KMS-11 (cell line): ENCODE measurements around the gene DLG5.

ENCODE experiments used
- H2AFZ ChIP-seq: fragments of 200-600 bp; sonication (generic); 2 replicates; pipeline ENCODE4 v1.6.1; 2016; ENCODE audit warnings: antibody characterized with exemption, mixed run types, low read depth
- H3K27ac ChIP-seq: fragments of 200-600 bp; sonication (generic); 2 replicates; pipeline ENCODE4 v1.6.1; 2016; ENCODE audit warnings: mild to moderate bottlenecking, mixed run types
- H3K27me3 ChIP-seq: fragments of 200-600 bp; sonication (generic); 2 replicates; pipeline ENCODE4 v1.6.1; 2017; ENCODE audit warnings: mild to moderate bottlenecking, low read depth, mixed run types, moderate library complexity; ENCODE audit not compliant: insufficient read depth
- H3K36me3 ChIP-seq: fragments of 200-600 bp; sonication (generic); 2 replicates; pipeline ENCODE4 v1.6.1; 2017; ENCODE audit warnings: mild to moderate bottlenecking, mixed run types; ENCODE audit not compliant: insufficient read depth
- H3K4me1 ChIP-seq: fragments of 200-600 bp; sonication (generic); 2 replicates; pipeline ENCODE4 v1.6.1; 2016; ENCODE audit warnings: mild to moderate bottlenecking, low read depth, mixed run types; ENCODE audit not compliant: poor library complexity, severe bottlenecking
- H3K4me2 ChIP-seq: fragments of 200-600 bp; sonication (generic); 2 replicates; pipeline ENCODE4 v1.7.0; 2016; ENCODE audit warnings: mild to moderate bottlenecking, mixed run types
- H3K4me3 ChIP-seq: fragments of 200-600 bp; sonication (generic); IDR thresholded peaks from 2 replicates; pipeline ENCODE4 v1.6.1; 2017; ENCODE audit warnings: low read depth, low read length, mixed read lengths; ENCODE audit not compliant: insufficient read depth
- H3K79me2 ChIP-seq: fragments of 200-600 bp; sonication (generic); 2 replicates; pipeline ENCODE4 v1.6.1; 2016; ENCODE audit warnings: low read depth, mixed run types; ENCODE audit not compliant: insufficient read depth
- H3K9ac ChIP-seq: fragments of 200-600 bp; sonication (generic); 2 replicates; pipeline ENCODE4 v1.6.1; 2016; ENCODE audit warnings: mild to moderate bottlenecking, mixed run types
- H4K20me1 ChIP-seq: fragments of 200-600 bp; sonication (generic); 2 replicates; pipeline ENCODE4 v1.6.1; 2016; ENCODE audit warnings: mild to moderate bottlenecking, mixed run types; ENCODE audit not compliant: insufficient read depth
- CTCF ChIP-seq: fragments of 200-600 bp; sonication (generic); conservative IDR thresholded peaks from 2 replicates; pipeline ENCODE4 v1.6.1; 2017; ENCODE audit warnings: low read depth, mild to moderate bottlenecking, antibody characterized with exemption, low read length, moderate library complexity, mixed read lengths

Gene DLG5

GRCh38 chr10:77940627-77941026 lies 14.1 kb upstream of the DLG5 start:
- no peak overlapping the region for H2AFZ ChIP-seq
- no peaks in the 10 kb centered on the region for H4K20me1 ChIP-seq
- no peaks in the 10 kb centered on the region for H3K4me1 ChIP-seq
- H3K4me3 ChIP-seq: no peak overlapping the region
- H3K27ac ChIP-seq: no peak overlapping the region
- no peak overlapping the region for H3K4me2 ChIP-seq
- H3K27me3 ChIP-seq: no peaks in the 10 kb centered on the region
- no peak for TF ChIP-seq CTCF
- no peaks in the 10 kb centered on the region for H3K79me2 ChIP-seq
- no peak overlapping the region for H3K9ac ChIP-seq
- no peaks in the 10 kb centered on the region for H3K36me3 ChIP-seq

GRCh38 chr10:77940225-77940624 lies 13.7 kb upstream of the DLG5 start:
- H3K4me1 ChIP-seq: no peaks in the 10 kb centered on the region
- H4K20me1 ChIP-seq: no peaks in the 10 kb centered on the region
- H3K79me2 ChIP-seq: no peaks in the 10 kb centered on the region
- TF ChIP-seq CTCF: no peak
- no peak overlapping the region for H3K4me2 ChIP-seq
- no peak overlapping the region for H3K27ac ChIP-seq
- H3K4me3 ChIP-seq: no peak overlapping the region
- H2AFZ ChIP-seq: no peak overlapping the region
- H3K27me3 ChIP-seq: no peaks in the 10 kb centered on the region
- H3K9ac ChIP-seq: no peak overlapping the region
- H3K36me3 ChIP-seq: no peaks in the 10 kb centered on the region

- Histone ChIP-seq H4K20me1 (no peaks in the 10 kb centered on the region), H2AFZ (no peak overlapping the region), H3K4me2 (no peak overlapping the region), H3K27ac (no peak overlapping the region), H3K9ac (no peak overlapping the region), H3K4me3 (no peak overlapping the region), H3K27me3 (no peaks in the 10 kb centered on the region), H3K79me2 (no peaks in the 10 kb centered on the region), H3K4me1 (no peaks in the 10 kb centered on the region), H3K36me3 (no peaks in the 10 kb centered on the region)
- TF ChIP-seq CTCF: no peak
These were observed 13.0 kb upstream of the DLG5 start for GRCh38 chr10:77939561-77940001.

GRCh38 chr10:77936697-77937567 lies 10.4 kb upstream of the DLG5 start:
- Histone ChIP-seq H4K20me1 (no peaks in the 10 kb centered on the region), H3K9ac (no peak overlapping the region), H3K4me2 (no peak overlapping the region), H3K27ac (no peak overlapping the region), H2AFZ (no peak overlapping the region), H3K79me2 (no peaks in the 10 kb centered on the region), H3K27me3 (no peaks in the 10 kb centered on the region), H3K4me3 (no peak overlapping the region), H3K4me1 (no peaks in the 10 kb centered on the region), H3K36me3 (no peaks in the 10 kb centered on the region)
- no peak for TF ChIP-seq CTCF
